B cell (primary cell): ENCODE measurements around the gene ZFPL1. TPM values are rescaled to one million over a fixed set of nuclear protein-coding genes. Genes with fewer than 3 reads are reported as not detected.

Source experiments
- ATAC-seq: fragments of 200-7000 bp; cut with Tn5 transposase; one replicate; pipeline ENCODE4 v1.10.0; 2021; ENCODE audit warnings: low read depth, mild to moderate bottlenecking, moderate number of reproducible peaks, moderate library complexity
- CTCF ChIA-PET: fragments of 350-600 bp; sonication (Branson Sonifier 250); formaldehyde crosslinking; loops from one replicate; lab custom pipeline; 2021; ENCODE audit warnings: antibody characterized with exemption, inconsistent platforms; lab: Charles Lee
- POLR2A ChIA-PET: fragments of 350-600 bp; sonication (Branson Sonifier 250); formaldehyde crosslinking; loops from one replicate; lab custom pipeline; 2021; ENCODE audit warnings: antibody characterized with exemption; lab: Charles Lee
- DNase-seq: peaks from one replicate; pipeline ENCODE4 v3.0.0; 2013
- H2AFZ ChIP-seq: 2 replicates; pipeline ENCODE4 v1.6.1; 2012; ENCODE audit warnings: mild to moderate bottlenecking, low read depth, low read length; ENCODE audit not compliant: insufficient read depth, poor library complexity, severe bottlenecking
- H3K27ac ChIP-seq, 2 donors: 1 replicate in 1 of 2; 2 replicates in 1 of 2; pipeline ENCODE4 v1.5.1; 2012 to 2013; ENCODE audit warnings: low read length in 2 of 2, mild to moderate bottlenecking in 2 of 2, moderate library complexity in 1 of 2
- H3K27me3 ChIP-seq, 4 experiments: fragments of 200-600 bp in 1 of 4; sonication (generic) in 1 of 4; replicated peaks in 1 of 4; 1 replicate in 2 of 4; 2 replicates in 2 of 4; pipeline versions ENCODE4 v1.6.1 to v1.7.0; 2013 to 2016; ENCODE audit warnings: low read length in 3 of 4, mild to moderate bottlenecking in 2 of 4, mixed read lengths in 1 of 4, moderate library complexity in 1 of 4; ENCODE audit not compliant: insufficient read depth in 4 of 4, control insufficient read depth in 3 of 4; ENCODE audit errors: control extremely low read depth in 1 of 4
- H3K36me3 ChIP-seq, 2 experiments: replicated peaks in 1 of 2; 1 replicate in 1 of 2; 2 replicates in 1 of 2; pipeline versions ENCODE4 v1.6.1 to v1.7.1; 2013; ENCODE audit warnings: low read length in 1 of 2; ENCODE audit not compliant: insufficient read depth in 2 of 2, control insufficient read depth in 1 of 2; ENCODE audit errors: control extremely low read depth in 1 of 2, extremely low read depth in 1 of 2
- H3K4me1 ChIP-seq, 2 donors: fragments of 200-600 bp in 1 of 2; sonication (generic) in 1 of 2; 1 replicate in 1 of 2; 2 replicates in 1 of 2; pipeline versions ENCODE4 v1.5.1 to v1.6.1; 2013 to 2017; ENCODE audit warnings: low read length in 2 of 2; ENCODE audit not compliant: control insufficient read depth in 2 of 2, insufficient read depth in 2 of 2
- H3K4me2 ChIP-seq: replicated peaks from 2 replicates; pipeline ENCODE3; 2012; ENCODE audit warnings: mild to moderate bottlenecking, low read depth, low read length; ENCODE audit not compliant: poor library complexity, severe bottlenecking
- H3K4me3 ChIP-seq, 5 experiments: fragments of 200-600 bp in 1 of 5; sonication (generic) in 1 of 5; 1 replicate in 3 of 5; 2 replicates in 2 of 5; pipeline versions ENCODE4 v1.5.1 to v1.7.0; 2011 to 2016; ENCODE audit warnings: low read length in 4 of 5, mild to moderate bottlenecking in 4 of 5, low read depth in 2 of 5, control low read depth in 1 of 5, moderate library complexity in 1 of 5; ENCODE audit not compliant: insufficient read depth in 1 of 5; ENCODE audit errors: control extremely low read depth in 1 of 5, extremely low read depth in 1 of 5
- H3K79me2 ChIP-seq: fragments of 200-600 bp; sonication (generic); one replicate; pipeline ENCODE4 v1.6.0; 2016; ENCODE audit warnings: low read length; ENCODE audit not compliant: control insufficient read depth, insufficient read depth
- H3K9ac ChIP-seq: fragments of 200-600 bp; sonication (generic); 2 replicates; pipeline ENCODE4 v1.6.1; 2017; ENCODE audit warnings: mild to moderate bottlenecking, low read length, moderate library complexity
- H3K9me3 ChIP-seq, 3 donors: one replicate each; pipeline versions ENCODE4 v1.6.1 to v1.7.1; 2013; ENCODE audit warnings: low read length in 2 of 3; ENCODE audit not compliant: control insufficient read depth in 2 of 3, insufficient read depth in 1 of 3; ENCODE audit errors: control extremely low read depth in 1 of 3
- H4K20me1 ChIP-seq: 2 replicates; pipeline ENCODE4 v1.6.0; 2012; ENCODE audit warnings: mild to moderate bottlenecking, low read length; ENCODE audit not compliant: insufficient read depth, control insufficient read depth, poor library complexity, severe bottlenecking
- H3K27ac Mint-ChIP-seq: one replicate; pipeline ENCODE4 v1.8.0; 2021; ENCODE audit warnings: mixed read lengths
- H3K27me3 Mint-ChIP-seq: one replicate; pipeline ENCODE4 v1.8.0; 2021; ENCODE audit warnings: mixed read lengths
- H3K4me1 Mint-ChIP-seq: one replicate; pipeline ENCODE4 v1.8.0; 2021; ENCODE audit warnings: mixed read lengths
- H3K4me3 Mint-ChIP-seq: one replicate; pipeline ENCODE4 v1.8.0; 2021; ENCODE audit warnings: mixed read lengths
- H3K9me3 Mint-ChIP-seq: one replicate; pipeline ENCODE4 v1.8.0; 2022; ENCODE audit warnings: mixed read lengths; ENCODE audit not compliant: insufficient read depth
- EZH2 ChIP-seq: IDR thresholded peaks from 2 replicates; pipeline ENCODE4 v1.6.1; 2012; ENCODE audit warnings: borderline replicate concordance, low read depth, mild to moderate bottlenecking, moderate library complexity, low read length; ENCODE audit not compliant: insufficient read depth, poor library complexity, severe bottlenecking
- WGBS: methylation state at CpG from one replicate; pipeline ENCODE4 v1.1.5; 2013; ENCODE audit warnings: missing lambda C conversion rate; ENCODE audit not compliant: insufficient coverage; 5-methylcytosine and 5-hydroxymethylcytosine counted together
- intact Hi-C: fragments of 100-400 bp; cut with micrococcal nuclease; formaldehyde crosslinking; loops from one replicate; pipeline ENCODE4 v1.10.0; 2022
- polyA plus RNA-seq: library from polyadenylated mRNA; depleted of rRNA; stranded (reverse); fragments of >200 nt; gene quantifications from 2 replicates; pipeline ENCODE4 v1.2.3, GENCODE V29; 2012
- total RNA-seq, 2 donors: library from RNA; stranded (reverse); fragments of 120-200 nt in 1 of 2; gene quantifications; 1 replicate in 1 of 2; 2 replicates in 1 of 2; pipeline versions ENCODE4 v1.2.3 to v1.2.4, GENCODE V29; 2013 to 2022
- TF ChIP-seq, protein P1 (sequence below): fragments of 200-600 bp; IDR thresholded peaks from one replicate; pipeline ENCODE4 v1.8.0; 2022; ENCODE audit warnings: antibody characterized with exemption, mild to moderate bottlenecking

Gene ZFPL1
- total and polyA plus RNA-seq, 2 donors (not counting 1 experiment from before 2014, with no cell fraction given): 57.3 to 79.2 TPM

- Histone ChIP-seq H3K4me1 (peaks cover 10 to 14% of the 10 kb centered on the region in 2 donors), H2AFZ (no peak overlapping the region), H3K4me3 (no peak overlapping the region), H3K27me3 (peaks cover 0 to 2% (median 1%) of the 10 kb centered on the region in 4 experiments), H3K79me2 (no peaks in the 10 kb centered on the region), H3K9ac (no peak overlapping the region), H3K4me2 (no peak overlapping the region), H3K36me3 (no peaks in the 10 kb centered on the region), H3K27ac (no peak overlapping the region), H4K20me1 (no peaks in the 10 kb centered on the region), H3K9me3 (peaks cover 0 to 3% (median 0%) of the 10 kb centered on the region in 3 donors)
- H3K4me3 Mint-ChIP-seq: no peak overlapping the region
- no peaks in the 10 kb centered on the region for H3K27me3 Mint-ChIP-seq
- TF ChIP-seq, protein P1, sequence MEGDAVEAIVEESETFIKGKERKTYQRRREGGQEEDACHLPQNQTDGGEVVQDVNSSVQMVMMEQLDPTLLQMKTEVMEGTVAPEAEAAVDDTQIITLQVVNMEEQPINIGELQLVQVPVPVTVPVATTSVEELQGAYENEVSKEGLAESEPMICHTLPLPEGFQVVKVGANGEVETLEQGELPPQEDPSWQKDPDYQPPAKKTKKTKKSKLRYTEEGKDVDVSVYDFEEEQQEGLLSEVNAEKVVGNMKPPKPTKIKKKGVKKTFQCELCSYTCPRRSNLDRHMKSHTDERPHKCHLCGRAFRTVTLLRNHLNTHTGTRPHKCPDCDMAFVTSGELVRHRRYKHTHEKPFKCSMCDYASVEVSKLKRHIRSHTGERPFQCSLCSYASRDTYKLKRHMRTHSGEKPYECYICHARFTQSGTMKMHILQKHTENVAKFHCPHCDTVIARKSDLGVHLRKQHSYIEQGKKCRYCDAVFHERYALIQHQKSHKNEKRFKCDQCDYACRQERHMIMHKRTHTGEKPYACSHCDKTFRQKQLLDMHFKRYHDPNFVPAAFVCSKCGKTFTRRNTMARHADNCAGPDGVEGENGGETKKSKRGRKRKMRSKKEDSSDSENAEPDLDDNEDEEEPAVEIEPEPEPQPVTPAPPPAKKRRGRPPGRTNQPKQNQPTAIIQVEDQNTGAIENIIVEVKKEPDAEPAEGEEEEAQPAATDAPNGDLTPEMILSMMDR: no peak
- no peak for TF ChIP-seq EZH2
- H3K9me3 Mint-ChIP-seq: no peaks in the 10 kb centered on the region
- 93% methylated on average over 12 of the region's 13 CpGs for WGBS
- POLR2A ChIA-PET: no interaction called here
- ATAC-seq: no peak
- H3K4me1 Mint-ChIP-seq: peaks cover 17% of the 10 kb centered on the region
- CTCF ChIA-PET: no interaction called here
- no peak overlapping the region for H3K27ac Mint-ChIP-seq
- DNase-seq: no peak
- intact Hi-C loops: no loop called here
Observed at GRCh38 chr11:65058012-65058411, 26.0 kb upstream of the ZFPL1 start.

GRCh38 chr11:65058419-65059054 lies 25.5 kb upstream of the ZFPL1 start, which contains the start of gene NAALADL1:
Gene NAALADL1 (minus strand): TSS chr11:65058553. CDS start chr11:65058521, 32 bp downstream.
- Mint-ChIP-seq H3K9me3 (no peaks in the 10 kb centered on the region), H3K27ac (no peak within 1 kb of the TSS), H3K27me3 (no peaks in the 10 kb centered on the region), H3K4me1 (peaks cover 12% of the 10 kb centered on the region), H3K4me3 (no peak within 1 kb of the TSS)
- ChIA-PET CTCF (no interaction called here), POLR2A (no interaction called here)
- no peaks in the 10 kb centered on the region for H3K36me3 ChIP-seq
- H2AFZ ChIP-seq: no peak within 1 kb of the TSS
- H3K9me3 ChIP-seq: peaks cover 0 to 3% (median 0%) of the 10 kb centered on the region in 3 donors
- no peak for DNase-seq
- no peak within 1 kb of the TSS for H3K27ac ChIP-seq
- no peak for ATAC-seq
- H3K4me1 ChIP-seq: peaks cover 9 to 10% of the 10 kb centered on the region in 2 donors
- intact Hi-C loops: no loop called here
- H3K27me3 ChIP-seq: peaks cover 0 to 2% (median 1%) of the 10 kb centered on the region in 4 experiments
- over 99% methylated on average over 6 of the region's 8 CpGs for WGBS
- no peaks in the 10 kb centered on the region for H3K79me2 ChIP-seq
- H3K9ac ChIP-seq: no peak within 1 kb of the TSS
- TF ChIP-seq, protein P1: no peak
- TF ChIP-seq EZH2: no peak
- no peak within 1 kb of the TSS for H3K4me2 ChIP-seq
- no peaks in the 10 kb centered on the region for H4K20me1 ChIP-seq
- H3K4me3 ChIP-seq: no peak within 1 kb of the TSS
